Smooth muscle cell (in vitro differentiated cells): ENCODE data around the gene CHD2. TPM values are rescaled to one million over a fixed set of nuclear protein-coding genes. Genes with fewer than 3 reads are reported as not detected.

Experiments used
- DNase-seq: peaks from one replicate; lab custom pipeline; 2025; ENCODE audit not compliant: unreplicated experiment; lab: John Stamatoyannopoulos, UW
- H2AFZ ChIP-seq: fragments of 200-600 bp; sonication (generic); 2 replicates; pipeline ENCODE4 v1.6.0; 2016; ENCODE audit warnings: antibody characterized with exemption, low read depth, mild to moderate bottlenecking
- H3F3A ChIP-seq: fragments of 200-600 bp; sonication (generic); 2 replicates; pipeline ENCODE4 v1.6.0; 2017; ENCODE audit warnings: antibody characterized with exemption, low read depth
- H3K27ac ChIP-seq: fragments of 200-600 bp; sonication (generic); 2 replicates; pipeline ENCODE4 v1.5.1; 2016; ENCODE audit warnings: low read depth, mild to moderate bottlenecking
- H3K27me3 ChIP-seq: fragments of 200-600 bp; sonication (generic); 2 replicates; pipeline ENCODE4 v1.6.1; 2016; ENCODE audit warnings: low read depth, mild to moderate bottlenecking
- H3K36me3 ChIP-seq: fragments of 200-600 bp; sonication (generic); 2 replicates; pipeline ENCODE4 v1.5.1; 2016; ENCODE audit warnings: low read depth
- H3K4me1 ChIP-seq: fragments of 200-600 bp; sonication (generic); 2 replicates; pipeline ENCODE4 v1.5.1; 2016; ENCODE audit warnings: low read depth
- H3K4me2 ChIP-seq: fragments of 200-600 bp; sonication (generic); 2 replicates; pipeline ENCODE4 v1.6.0; 2016; ENCODE audit warnings: mild to moderate bottlenecking
- H3K4me3 ChIP-seq: fragments of 200-600 bp; sonication (generic); 2 replicates; pipeline ENCODE4 v1.5.1; 2016; ENCODE audit warnings: mild to moderate bottlenecking
- H3K79me2 ChIP-seq: fragments of 200-600 bp; sonication (generic); 2 replicates; pipeline ENCODE4 v1.6.0; 2016; ENCODE audit warnings: low read depth, mild to moderate bottlenecking
- H3K9ac ChIP-seq: fragments of 200-600 bp; sonication (generic); 2 replicates; pipeline ENCODE4 v1.6.0; 2016; ENCODE audit warnings: low read depth
- H3K9me3 ChIP-seq: fragments of 200-600 bp; sonication (generic); replicated peaks from 2 replicates; pipeline ENCODE4 v1.5.1; 2016; ENCODE audit warnings: low read depth
- H4K20me1 ChIP-seq: fragments of 200-600 bp; sonication (generic); 2 replicates; pipeline ENCODE4 v1.6.0; 2016; ENCODE audit warnings: low read depth
- WGBS: methylation state at CpG from one replicate; pipeline ENCODE4 v1.1.7; 2016; ENCODE audit warnings: low lambda C conversion rate; 5-methylcytosine and 5-hydroxymethylcytosine counted together
- polyA plus RNA-seq: library from polyadenylated mRNA; unstranded; fragments of >200 nt; fragmentation: Nextera tagmentation; extraction: Ambion mirVana; gene quantifications from 2 replicates; pipeline ENCODE4 v1.2.1, GENCODE V29; 2016
- total RNA-seq: library from RNA; depleted of rRNA; stranded (reverse); fragments of >200 nt; gene quantifications from 2 replicates; pipeline ENCODE4 v1.2.3, GENCODE V29; 2014
- TF ChIP-seq, protein P1 (sequence below): fragments of 200-600 bp; sonication (generic); IDR thresholded peaks from 2 replicates; pipeline ENCODE4 v1.5.1; 2017; ENCODE audit warnings: borderline replicate concordance, mild to moderate bottlenecking, antibody characterized with exemption; ENCODE audit not compliant: insufficient read depth, poor library complexity, severe bottlenecking

CHD2 gene
- total and polyA plus RNA-seq, 2 experiments from 2014 or later = 64.4 to 99.2 TPM

DNA sequence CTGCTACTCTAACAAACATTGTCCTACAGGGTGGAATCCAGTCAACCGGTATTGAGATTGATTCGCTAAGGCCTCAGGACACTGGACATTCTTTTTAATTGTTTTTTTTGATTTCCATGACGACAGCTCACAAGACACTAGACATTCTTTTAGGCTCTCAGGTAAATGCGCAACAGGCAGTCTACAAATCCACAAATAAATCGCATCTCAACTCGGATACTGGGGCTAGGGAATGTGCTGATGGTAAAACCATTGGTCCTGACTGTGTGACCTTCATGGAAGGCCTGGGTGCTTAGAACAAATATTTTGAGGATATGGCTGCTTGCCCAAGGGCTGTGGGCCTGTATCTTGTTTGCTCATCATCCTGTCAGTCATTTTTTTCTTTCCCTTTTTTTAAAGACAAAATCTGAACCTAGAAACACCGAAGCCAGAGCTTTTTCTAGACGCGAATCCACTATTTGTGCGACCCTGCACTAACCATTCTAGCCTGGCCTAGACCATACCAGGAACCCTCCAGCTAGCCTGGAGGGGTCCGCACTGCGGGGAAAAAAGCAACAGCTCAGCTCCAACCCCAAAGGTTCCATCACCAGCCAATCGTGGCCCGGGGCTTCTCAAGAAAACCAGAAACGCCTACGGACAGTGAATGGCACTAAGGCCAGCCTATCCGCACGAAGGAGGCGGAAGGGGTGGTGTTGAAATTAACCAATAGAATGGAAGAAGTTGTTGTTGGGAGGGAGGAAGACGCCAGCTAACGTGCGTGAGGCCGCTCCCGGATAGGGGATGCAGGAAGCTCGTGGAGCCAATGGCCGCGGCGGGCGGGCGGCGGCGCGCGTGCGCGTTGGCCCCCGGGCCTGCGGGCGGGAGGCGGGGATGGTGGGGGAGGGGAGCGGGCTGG lies 18.1 kb upstream of the CHD2 start:
- peaks cover 33% of the 10 kb centered on the region for H4K20me1 ChIP-seq
- DNase-seq = peak; percentile 93
- peak overlapping the region; percentile 61 for H3K9ac ChIP-seq
- peak overlapping the region; percentile 86 for H3K27ac ChIP-seq
- peak overlapping the region; percentile 85 for H3K4me3 ChIP-seq
- H3K9me3 ChIP-seq = no peaks in the 10 kb centered on the region
- peaks cover 42% of the 10 kb centered on the region for H3K79me2 ChIP-seq
- peaks cover 52% of the 10 kb centered on the region for H3K4me1 ChIP-seq
- peak overlapping the region; percentile 40 for H2AFZ ChIP-seq
- H3K4me2 ChIP-seq = peak overlapping the region; percentile 82
- TF ChIP-seq, protein P1, sequence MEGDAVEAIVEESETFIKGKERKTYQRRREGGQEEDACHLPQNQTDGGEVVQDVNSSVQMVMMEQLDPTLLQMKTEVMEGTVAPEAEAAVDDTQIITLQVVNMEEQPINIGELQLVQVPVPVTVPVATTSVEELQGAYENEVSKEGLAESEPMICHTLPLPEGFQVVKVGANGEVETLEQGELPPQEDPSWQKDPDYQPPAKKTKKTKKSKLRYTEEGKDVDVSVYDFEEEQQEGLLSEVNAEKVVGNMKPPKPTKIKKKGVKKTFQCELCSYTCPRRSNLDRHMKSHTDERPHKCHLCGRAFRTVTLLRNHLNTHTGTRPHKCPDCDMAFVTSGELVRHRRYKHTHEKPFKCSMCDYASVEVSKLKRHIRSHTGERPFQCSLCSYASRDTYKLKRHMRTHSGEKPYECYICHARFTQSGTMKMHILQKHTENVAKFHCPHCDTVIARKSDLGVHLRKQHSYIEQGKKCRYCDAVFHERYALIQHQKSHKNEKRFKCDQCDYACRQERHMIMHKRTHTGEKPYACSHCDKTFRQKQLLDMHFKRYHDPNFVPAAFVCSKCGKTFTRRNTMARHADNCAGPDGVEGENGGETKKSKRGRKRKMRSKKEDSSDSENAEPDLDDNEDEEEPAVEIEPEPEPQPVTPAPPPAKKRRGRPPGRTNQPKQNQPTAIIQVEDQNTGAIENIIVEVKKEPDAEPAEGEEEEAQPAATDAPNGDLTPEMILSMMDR = no peak
- no peaks in the 10 kb centered on the region for H3F3A ChIP-seq
- 14% methylated on average over 30 of the region's 41 CpGs for WGBS
- no peaks in the 10 kb centered on the region for H3K27me3 ChIP-seq
- H3K36me3 ChIP-seq = peaks cover 5% of the 10 kb centered on the region

DNA sequence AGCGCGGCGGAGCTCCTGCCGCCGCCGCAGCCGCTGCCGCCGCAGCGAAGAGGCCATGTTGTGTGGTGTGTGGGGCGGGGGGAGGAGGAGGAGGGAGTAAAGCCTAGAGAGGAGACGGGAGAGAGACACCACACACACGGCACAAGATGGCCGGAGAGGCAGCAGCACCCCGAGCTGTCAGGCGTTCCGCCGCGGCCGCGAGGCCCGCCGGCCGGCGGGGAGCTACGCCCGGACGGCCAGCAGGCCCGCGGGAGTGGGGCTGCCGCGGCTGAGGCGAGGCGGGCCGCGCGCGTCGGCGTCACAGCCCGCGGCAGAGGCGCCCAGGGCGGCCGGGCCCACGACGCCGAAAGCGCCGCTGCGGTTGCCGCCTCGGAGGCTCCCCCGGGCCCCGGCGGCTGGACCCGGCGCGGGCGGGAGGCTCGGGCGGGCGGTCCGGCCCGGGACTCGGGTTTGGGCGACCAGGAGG lies 17.4 kb upstream of the CHD2 start:
- H3K27ac ChIP-seq = peak overlapping the region; percentile 96
- no peak overlapping the region for H2AFZ ChIP-seq
- peaks cover 8% of the 10 kb centered on the region for H3K36me3 ChIP-seq
- peaks cover 48% of the 10 kb centered on the region for H3K79me2 ChIP-seq
- H3K27me3 ChIP-seq = no peaks in the 10 kb centered on the region
- under 1% methylated on average over 40 of the region's 67 CpGs for WGBS
- H3K9ac ChIP-seq = peak overlapping the region; percentile 98
- peak overlapping the region; percentile 93 for H3K4me2 ChIP-seq
- no peaks in the 10 kb centered on the region for H3K9me3 ChIP-seq
- peaks cover 1% of the 10 kb centered on the region for H3F3A ChIP-seq
- H4K20me1 ChIP-seq = peaks cover 39% of the 10 kb centered on the region
- DNase-seq = no peak
- H3K4me1 ChIP-seq = peaks cover 53% of the 10 kb centered on the region
- H3K4me3 ChIP-seq = peak overlapping the region; percentile 85
- TF ChIP-seq, protein P1 = no peak

DNA sequence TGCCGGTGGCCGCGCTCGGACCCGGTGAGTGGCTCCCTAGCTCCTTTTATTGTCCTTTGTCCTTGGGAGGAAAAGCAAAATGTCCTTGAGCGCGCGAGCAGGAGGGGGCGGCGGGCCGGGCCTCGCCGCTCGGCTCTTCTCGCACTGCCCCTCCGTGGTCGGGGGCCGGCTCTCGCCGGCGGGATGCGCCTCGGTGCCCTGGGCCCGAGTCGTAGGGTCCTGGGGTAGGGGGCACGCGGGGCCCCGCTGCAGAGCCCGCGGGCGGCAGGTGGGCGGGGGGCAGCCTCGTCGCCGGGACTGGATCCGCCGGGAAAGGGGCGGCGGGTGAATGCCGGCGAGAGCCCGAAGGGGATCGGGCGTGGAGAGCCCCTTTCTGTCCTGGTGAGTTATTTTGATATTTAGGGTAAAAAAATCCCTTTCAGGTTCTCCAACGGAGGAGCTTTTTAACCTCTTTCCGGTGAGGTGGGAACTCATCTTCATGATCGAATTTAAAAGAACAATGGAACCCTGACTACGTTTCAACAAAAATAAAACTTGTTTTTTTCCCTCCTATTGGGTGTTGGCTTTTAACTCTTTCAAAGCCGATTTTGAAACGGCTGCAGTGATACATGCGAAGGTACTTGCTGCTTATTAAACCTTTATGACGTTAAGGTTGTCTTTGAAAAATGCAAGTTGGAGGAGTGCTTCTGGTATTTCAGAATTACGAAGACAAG lies 16.8 kb upstream of the CHD2 start:
- WGBS = under 1% methylated on average over 34 of the region's 53 CpGs
- Histone ChIP-seq H3K9ac (peak overlapping the region; percentile 98), H3F3A (peaks cover 7% of the 10 kb centered on the region), H3K4me3 (peak overlapping the region; percentile 85), H2AFZ (no peak overlapping the region), H3K4me1 (peaks cover 59% of the 10 kb centered on the region), H3K36me3 (peaks cover 12% of the 10 kb centered on the region), H4K20me1 (peaks cover 45% of the 10 kb centered on the region), H3K27me3 (no peaks in the 10 kb centered on the region), H3K9me3 (no peaks in the 10 kb centered on the region), H3K27ac (peak overlapping the region; percentile 96), H3K79me2 (peaks cover 54% of the 10 kb centered on the region), H3K4me2 (peak overlapping the region; percentile 93)
- TF ChIP-seq, protein P1 = no peak
- no peak for DNase-seq
